ENCODE results near the gene NRSN2. TPM values are rescaled to one million over a fixed set of nuclear protein-coding genes. Genes with fewer than 3 reads are reported as not detected.

NRSN2 gene
- total and polyA plus RNA-seq, 2 of the 4 experiments (the other 2 are of a cell fraction), result 9.9 to 101 TPM

DNA sequence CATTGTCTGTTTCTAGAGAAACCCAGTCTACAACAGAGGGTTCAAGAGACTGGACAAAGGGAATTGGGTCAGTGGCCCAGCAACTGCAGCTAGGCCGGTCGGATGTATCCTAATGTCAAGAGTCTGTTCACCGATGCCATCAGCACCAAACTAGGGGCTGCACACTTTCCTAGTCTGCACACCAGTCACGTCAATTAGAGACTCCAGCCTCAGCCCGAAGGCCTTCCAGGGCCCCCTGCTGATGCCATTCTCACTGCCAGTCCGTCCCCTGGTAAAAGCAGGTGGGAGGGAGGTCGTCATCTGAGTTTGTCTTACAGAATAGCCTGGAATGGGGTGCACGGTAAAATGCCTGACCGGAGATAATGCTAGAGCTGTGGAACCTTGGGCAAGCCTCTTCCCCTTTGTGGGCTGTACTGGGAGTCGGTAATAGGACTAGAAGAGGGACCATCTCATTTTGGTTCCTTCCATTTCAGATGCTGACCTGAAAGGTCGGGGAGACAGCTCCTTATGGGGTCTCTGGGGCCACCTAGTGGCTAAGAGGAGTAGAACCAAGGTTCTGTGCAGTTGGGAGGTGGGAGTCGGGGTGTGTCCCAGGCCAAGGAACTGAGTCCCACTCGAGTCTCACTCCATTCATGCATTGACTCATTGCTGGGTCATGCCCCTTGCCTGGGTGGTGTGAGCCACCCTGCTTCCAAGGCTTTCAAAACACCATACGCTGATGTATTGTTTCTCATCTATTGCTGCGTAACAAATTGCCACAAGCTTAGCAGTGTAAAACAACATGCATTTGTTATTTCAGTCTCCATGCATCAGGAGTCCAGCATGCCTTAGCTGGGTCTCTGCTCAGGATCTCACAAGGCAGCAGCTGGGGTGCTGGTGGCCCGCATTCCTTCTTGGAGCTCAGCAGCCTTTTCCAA, 16.4 kb upstream of the NRSN2 start:
- H3K4me1 ChIP-seq (ENCODE audit: control insufficient read depth, insufficient read depth, low read length), result peaks cover 14% of the 10 kb centered on the region
- peaks cover 24 to 40% of the 10 kb centered on the region in 2 experiments for H3K79me1 ChIP-seq (ENCODE audit: low read depth in 1 of 2, low read length in 2 of 2)
- no peak overlapping the region for H4K8ac ChIP-seq (ENCODE audit: low read depth in 2 of 2, low read length in 2 of 2)
- ChIA-PET CTCF (interaction anchor here (0.6 to 1.5 kb wide), 9 partner anchors 14 to 122 kb away, joined by 3 to 5 read pairs (median 3); no protein-coding TSS in a partner anchor), POLR2A (ENCODE audit: unreplicated experiment) (interaction anchor here (0.5 to 1.3 kb wide), 2 partner anchors 14 to 16 kb away, joined by 3 to 4 read pairs; partner anchors contain the start of gene NRSN2)
- no peak overlapping the region for H2BK5ac ChIP-seq (ENCODE audit: low read depth, low read length, poor library complexity, severe bottlenecking)
- dilution Hi-C loops (cut with HindIII; ENCODE audit: low sequenced_read_pairs, unreplicated experiment) (no loop called here), in situ Hi-C loops (cut with MboI; ENCODE audit: low sequenced_read_pairs) (loop anchor here (10.0 kb wide), 1 partner anchor 116 kb away; no protein-coding TSS in a partner anchor), intact Hi-C loops (cut with micrococcal nuclease) (loop anchor here (1.0 to 2.0 kb wide), 2 partner anchors 64 to 121 kb away; no protein-coding TSS in a partner anchor)
- DNase-seq, result peak; percentile 66
- no peak overlapping the region for H3K4me3 ChIP-seq (ENCODE audit: insufficient read depth, low read depth, low read length)
- no peak overlapping the region for H2BK20ac ChIP-seq (ENCODE audit: low read depth, low read length)
- H3K9ac ChIP-seq (ENCODE audit: low read depth, low read length), result no peak overlapping the region
- H4K91ac ChIP-seq (ENCODE audit: insufficient read depth, low read depth, low read length), result no peak overlapping the region
- no peak overlapping the region for H3K4ac ChIP-seq (ENCODE audit: low read depth, low read length)
- no peaks in the 10 kb centered on the region for H3K27me3 ChIP-seq (ENCODE audit: control insufficient read depth, insufficient read depth, low read length)
- no peak overlapping the region for H3K18ac ChIP-seq (ENCODE audit: low read depth, low read length)
- ATAC-seq (ENCODE audit: low read depth), result peak; percentile 30
- no peak overlapping the region for H3K27ac ChIP-seq (ENCODE audit: insufficient read depth, low read length)
- no peak overlapping the region for H2BK15ac ChIP-seq (ENCODE audit: low read depth, low read length)
- H3K36me3 ChIP-seq (ENCODE audit: control insufficient read depth, insufficient read depth, low read length), result peaks cover 10% of the 10 kb centered on the region; the same call in 1 of the 2 replicates
- BruUV-seq (replicated peaks), result no TSS peak
- H4K20me1 ChIP-seq (ENCODE audit: insufficient read depth, low read length), result peaks cover 45% of the 10 kb centered on the region
- WGBS, 2 experiments (ENCODE audit: extremely low coverage in 2 of 2, insufficient read length in 1 of 2), result 95% methylated on average over 3 of the region's 16 CpGs; no CpG with 5 or more reads in 1 of the 2 experiments
- peak overlapping the region; percentile 53 for H2AFZ ChIP-seq (replicated peaks; ENCODE audit: low read length, poor library complexity)
- H2AK5ac ChIP-seq (ENCODE audit: low read depth, low read length), result no peak overlapping the region
- H3K9me1 ChIP-seq (ENCODE audit: insufficient read depth, low read length), result no peaks in the 10 kb centered on the region; the same call in 1 of the 2 replicates
- no peak overlapping the region for H4K5ac ChIP-seq (ENCODE audit: low read depth, low read length)
- H3K14ac ChIP-seq (replicated peaks; ENCODE audit: low read depth, low read length), result no peak overlapping the region
- no peak overlapping the region for H3K56ac ChIP-seq (ENCODE audit: extremely low read depth, insufficient read depth, low read length)
- no peaks in the 10 kb centered on the region for H3K9me3 ChIP-seq (ENCODE audit: control insufficient read depth, insufficient read depth, low read length)
- H2BK120ac ChIP-seq (ENCODE audit: low read depth, low read length), result no peak overlapping the region
- H2AK9ac ChIP-seq (replicated peaks; ENCODE audit: low read depth, low read length, poor library complexity), result peak overlapping the region; percentile 83
- H3K4me2 ChIP-seq (ENCODE audit: low read depth, low read length), result no peak overlapping the region; the same call in 1 of the 2 replicates
- H3K23ac ChIP-seq (ENCODE audit: low read depth, low read length), result no peak overlapping the region
- TF ChIP-seq, protein P1, sequence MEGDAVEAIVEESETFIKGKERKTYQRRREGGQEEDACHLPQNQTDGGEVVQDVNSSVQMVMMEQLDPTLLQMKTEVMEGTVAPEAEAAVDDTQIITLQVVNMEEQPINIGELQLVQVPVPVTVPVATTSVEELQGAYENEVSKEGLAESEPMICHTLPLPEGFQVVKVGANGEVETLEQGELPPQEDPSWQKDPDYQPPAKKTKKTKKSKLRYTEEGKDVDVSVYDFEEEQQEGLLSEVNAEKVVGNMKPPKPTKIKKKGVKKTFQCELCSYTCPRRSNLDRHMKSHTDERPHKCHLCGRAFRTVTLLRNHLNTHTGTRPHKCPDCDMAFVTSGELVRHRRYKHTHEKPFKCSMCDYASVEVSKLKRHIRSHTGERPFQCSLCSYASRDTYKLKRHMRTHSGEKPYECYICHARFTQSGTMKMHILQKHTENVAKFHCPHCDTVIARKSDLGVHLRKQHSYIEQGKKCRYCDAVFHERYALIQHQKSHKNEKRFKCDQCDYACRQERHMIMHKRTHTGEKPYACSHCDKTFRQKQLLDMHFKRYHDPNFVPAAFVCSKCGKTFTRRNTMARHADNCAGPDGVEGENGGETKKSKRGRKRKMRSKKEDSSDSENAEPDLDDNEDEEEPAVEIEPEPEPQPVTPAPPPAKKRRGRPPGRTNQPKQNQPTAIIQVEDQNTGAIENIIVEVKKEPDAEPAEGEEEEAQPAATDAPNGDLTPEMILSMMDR (conservative IDR thresholded peaks at IDR 0.05; ENCODE audit: low read depth, low read length), result peak; percentile 90
- TF ChIP-seq POLR2A (IDR thresholded peaks at IDR 0.05; ENCODE audit: low read depth, low read length), result peak; percentile 27; the same call in 1 of the 2 replicates
- no peak for TF ChIP-seq MXI1 (IDR thresholded peaks at IDR 0.05; ENCODE audit: borderline replicate concordance, low read depth, low read length)
- TF ChIP-seq RCOR1 (IDR thresholded peaks at IDR 0.05; ENCODE audit: insufficient replicate concordance, low read length), result no peak
- no peak for TF ChIP-seq CHD1 (IDR thresholded peaks at IDR 0.05; ENCODE audit: low read depth, low read length)
- no peak for TF ChIP-seq MAZ (IDR thresholded peaks at IDR 0.05; ENCODE audit: borderline replicate concordance, low read depth, low read length)
- TF ChIP-seq RFX5 (IDR thresholded peaks at IDR 0.05; ENCODE audit: low read depth, low read length), result no peak
- TF ChIP-seq NFE2L2 (IDR thresholded peaks at IDR 0.05; ENCODE audit: low read depth, low read length), result no peak
- TF ChIP-seq FOS (IDR thresholded peaks at IDR 0.05; ENCODE audit: low read depth, low read length), result no peak
- TF ChIP-seq, protein P2, sequence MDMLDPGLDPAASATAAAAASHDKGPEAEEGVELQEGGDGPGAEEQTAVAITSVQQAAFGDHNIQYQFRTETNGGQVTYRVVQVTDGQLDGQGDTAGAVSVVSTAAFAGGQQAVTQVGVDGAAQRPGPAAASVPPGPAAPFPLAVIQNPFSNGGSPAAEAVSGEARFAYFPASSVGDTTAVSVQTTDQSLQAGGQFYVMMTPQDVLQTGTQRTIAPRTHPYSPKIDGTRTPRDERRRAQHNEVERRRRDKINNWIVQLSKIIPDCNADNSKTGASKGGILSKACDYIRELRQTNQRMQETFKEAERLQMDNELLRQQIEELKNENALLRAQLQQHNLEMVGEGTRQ (IDR thresholded peaks at IDR 0.05; ENCODE audit: low read depth, low read length), result no peak
- TF ChIP-seq RAD21 (IDR thresholded peaks at IDR 0.05; ENCODE audit: low read length), result peak; percentile 94
- TF ChIP-seq MAFK (IDR thresholded peaks at IDR 0.05; ENCODE audit: low read depth, low read length), result no peak
- TF ChIP-seq, protein P3, sequence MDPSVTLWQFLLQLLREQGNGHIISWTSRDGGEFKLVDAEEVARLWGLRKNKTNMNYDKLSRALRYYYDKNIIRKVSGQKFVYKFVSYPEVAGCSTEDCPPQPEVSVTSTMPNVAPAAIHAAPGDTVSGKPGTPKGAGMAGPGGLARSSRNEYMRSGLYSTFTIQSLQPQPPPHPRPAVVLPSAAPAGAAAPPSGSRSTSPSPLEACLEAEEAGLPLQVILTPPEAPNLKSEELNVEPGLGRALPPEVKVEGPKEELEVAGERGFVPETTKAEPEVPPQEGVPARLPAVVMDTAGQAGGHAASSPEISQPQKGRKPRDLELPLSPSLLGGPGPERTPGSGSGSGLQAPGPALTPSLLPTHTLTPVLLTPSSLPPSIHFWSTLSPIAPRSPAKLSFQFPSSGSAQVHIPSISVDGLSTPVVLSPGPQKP (IDR thresholded peaks at IDR 0.05; ENCODE audit: borderline replicate concordance, low read depth, low read length), result no peak

Data from IMR-90 (cell line).